HG03571 (cell line): ENCODE data around the gene AMPD3.

Source experiments
- ATAC-seq: cut with Tn5 transposase; IDR thresholded peaks from one replicate; pipeline ENCODE4 v1.9.1; 2021; ENCODE audit not compliant: unreplicated experiment

AMPD3 gene

GRCh38 chr11:10500757-10501684, 46.0 kb downstream of the AMPD3 start:
- ATAC-seq = no peak

GRCh38 chr11:10502065-10502680, 47.1 kb downstream of the AMPD3 start:
- ATAC-seq = no peak

- ATAC-seq = no peak
These were observed 47.7 kb downstream of the AMPD3 start for GRCh38 chr11:10502770-10503169.

GRCh38 chr11:10503221-10503620, 48.2 kb downstream of the AMPD3 start:
- ATAC-seq = no peak

GRCh38 chr11:10503777-10504480, 48.9 kb downstream of the AMPD3 start:
- ATAC-seq = no peak

GRCh38 chr11:10504490-10504889, 49.4 kb downstream of the AMPD3 start:
- no peak for ATAC-seq

- ATAC-seq = no peak
These were observed 50.4 kb downstream of the AMPD3 start for GRCh38 chr11:10505278-10506007.

- ATAC-seq = no peak
These were observed 50.9 kb downstream of the AMPD3 start for GRCh38 chr11:10506008-10506370.

GRCh38 chr11:10511181-10511621, 56.1 kb downstream of the AMPD3 start:
- no peak for ATAC-seq

- no peak for ATAC-seq
These were observed 59.1 kb downstream of the AMPD3 start for GRCh38 chr11:10514202-10514601.

GRCh38 chr11:10514709-10515108, 59.6 kb downstream of the AMPD3 start:
- no peak for ATAC-seq

- ATAC-seq = no peak
These were observed 60.4 kb downstream of the AMPD3 start for GRCh38 chr11:10515418-10515817.

GRCh38 chr11:10518123-10518522, 63.1 kb downstream of the AMPD3 start:
- ATAC-seq = no peak

- ATAC-seq = no peak
These were observed 63.8 kb downstream of the AMPD3 start for GRCh38 chr11:10518891-10519290.

GRCh38 chr11:10519630-10520029, 64.6 kb downstream of the AMPD3 start:
- no peak for ATAC-seq

GRCh38 chr11:10520562-10520961, 65.5 kb downstream of the AMPD3 start:
- no peak for ATAC-seq

- no peak for ATAC-seq
These were observed 67.2 kb downstream of the AMPD3 start for GRCh38 chr11:10522276-10522675.

GRCh38 chr11:10522921-10523320, 67.9 kb downstream of the AMPD3 start:
- no peak for ATAC-seq

- ATAC-seq = no peak
These were observed 69.4 kb downstream of the AMPD3 start for GRCh38 chr11:10524471-10524870.

- peak; percentile 68 for ATAC-seq
These were observed 72.2 kb downstream of the AMPD3 start for GRCh38 chr11:10526974-10527918.
